Measurements from ENCODE around the gene TMCO4. TPM values are rescaled to one million over a fixed set of nuclear protein-coding genes. Genes with fewer than 3 reads are reported as not detected.

The TMCO4 gene
- total and polyA plus RNA-seq, 10 of the 15 experiments (the other 5 are each of a cell fraction or from before 2014, with no cell fraction given) = 2.4 to 20.8 (median 13.0) TPM

- no peaks in the 10 kb centered on the region for H3K4me1 ChIP-seq (ENCODE audit: control insufficient read depth, insufficient read depth, low read length)
These were observed 119.1 kb downstream of the TMCO4 start for GRCh38 chr1:19680644-19681043.

More at GRCh38 chr1:19680644-19681043, 119.1 kb downstream of the TMCO4 start:
- TF ChIP-seq REST (IDR thresholded peaks at IDR 0.05; ENCODE audit: low read depth, low read length) (peak; percentile 47; the same call in 1 of the 2 replicates), CEBPB (IDR thresholded peaks at IDR 0.05; ENCODE audit: borderline replicate concordance in 1 of 2, low read depth in 2 of 2, low read length in 2 of 2) (no peak)
- no peak overlapping the region for H3K4me2 ChIP-seq (ENCODE audit: control insufficient read depth, insufficient read depth)
- POLR2A ChIA-PET = interaction anchor here (0.6 kb wide), 2 partner anchors 125 to 312 kb away, joined by 4 to 6 read pairs; no protein-coding TSS in a partner anchor
- intact Hi-C loops (cut with micrococcal nuclease; ENCODE audit: unreplicated experiment) (no loop called here), in situ Hi-C loops (cut with MboI) (no loop called here)
- H4K20me1 ChIP-seq (ENCODE audit: control insufficient read depth, insufficient read depth) = no peaks in the 10 kb centered on the region
- 72% methylated on average over 7 of the region's 7 CpGs for WGBS (ENCODE audit: insufficient coverage, insufficient replicate concordance, low lambda C conversion rate, missing lambda C conversion rate)
- CTCF ChIA-PET = interaction anchor here (1.3 kb wide), 1 partner anchor 19 kb away, joined by 6 read pairs; no protein-coding TSS in a partner anchor
- no peak for DNase-seq (ENCODE audit: low read depth, low spot score)
- no peak for ATAC-seq
- H3K79me2 ChIP-seq (ENCODE audit: control insufficient read depth, insufficient read depth, low read length) = no peaks in the 10 kb centered on the region
- SMC1A ChIA-PET (ENCODE audit: uncharacterized antibody, unreplicated experiment) = interaction anchor here (0.6 kb wide), 1 partner anchor 290 kb away, joined by 4 read pairs; no protein-coding TSS in a partner anchor
- no peak overlapping the region for H3K4me3 ChIP-seq
- H3K27me3 ChIP-seq (replicated peaks in 1 of 2; ENCODE audit: control insufficient read depth in 2 of 2, insufficient read depth in 2 of 2, low read length in 1 of 2) = peaks cover 0 to 1% of the 10 kb centered on the region in 2 experiments; a peak in 2 of 4 replicates
- H3K27ac ChIP-seq (ENCODE audit: control insufficient read depth, insufficient read depth) = no peak overlapping the region
- no peak overlapping the region for H2AFZ ChIP-seq (ENCODE audit: control insufficient read depth, low read depth, low read length)
- RAD21 ChIA-PET (ENCODE audit: unreplicated experiment) = no interaction called here
- H3K9me3 ChIP-seq (replicated peaks; ENCODE audit: control insufficient read depth, insufficient read depth, low read length) = no peaks in the 10 kb centered on the region
- no peak for FAIRE-seq
- no peak overlapping the region for H3K9ac ChIP-seq (ENCODE audit: control insufficient read depth, insufficient read depth, low read length)
- no peaks in the 10 kb centered on the region for H3K36me3 ChIP-seq (ENCODE audit: control insufficient read depth in 2 of 2, insufficient read depth in 2 of 2, low read length in 1 of 2)
- no TSS peak for BruUV-seq (replicated peaks)
